Measurements from ENCODE around the gene PLCB1.

The PLCB1 gene

GRCh38 chr20:8667306-8667705 is 535.2 kb downstream of the PLCB1 start:
- no peak for DNase-seq (ENCODE audit: low read depth)
- no peak for TF ChIP-seq CTCF (IDR thresholded peaks at IDR 0.05; ENCODE audit: low read depth, low read length, missing control alignments)
- no peak overlapping the region for H3K4me3 ChIP-seq (ENCODE audit: low read depth, low read length)

DNA sequence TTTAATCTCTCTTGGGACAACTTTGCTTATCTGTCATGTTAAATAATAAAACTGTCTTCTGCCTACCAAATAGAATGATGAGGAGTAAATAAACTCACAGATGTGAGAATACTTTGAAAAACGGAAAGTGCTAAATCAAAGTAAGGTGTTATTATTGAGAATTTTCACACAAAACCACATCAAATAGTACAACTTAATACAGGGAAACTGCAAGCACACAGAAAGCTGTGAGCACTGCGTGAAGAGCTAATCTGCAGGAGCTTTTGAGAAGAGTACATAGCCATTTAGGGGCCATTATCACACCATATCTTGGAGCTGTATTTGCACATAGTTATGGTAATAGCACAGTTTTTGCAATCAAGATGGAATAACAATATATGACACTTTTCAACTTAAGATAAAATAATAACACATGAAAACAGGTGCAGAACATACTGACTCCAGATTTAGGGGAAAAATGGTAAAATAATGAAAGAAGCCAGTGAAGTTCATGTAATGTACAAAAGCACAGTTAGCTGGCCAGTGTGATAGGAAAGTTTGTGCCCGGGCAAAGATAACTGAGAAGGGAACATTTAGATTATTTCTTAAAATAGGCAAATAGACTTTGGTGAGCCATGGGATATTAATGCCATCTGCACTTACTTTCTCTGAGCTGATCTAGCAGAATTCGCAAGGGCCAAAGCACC is 538.3 kb downstream of the PLCB1 start:
- TF ChIP-seq CTCF (IDR thresholded peaks at IDR 0.05; ENCODE audit: low read depth, low read length, missing control alignments) = no peak
- DNase-seq (ENCODE audit: low read depth) = no peak
- no peak overlapping the region for H3K4me3 ChIP-seq (ENCODE audit: low read depth, low read length)

GRCh38 chr20:8670893-8671215 is 538.8 kb downstream of the PLCB1 start:
- no peak overlapping the region for H3K4me3 ChIP-seq (ENCODE audit: low read depth, low read length)
- TF ChIP-seq CTCF (IDR thresholded peaks at IDR 0.05; ENCODE audit: low read depth, low read length, missing control alignments) = no peak

GRCh38 chr20:8671370-8671961 is 539.4 kb downstream of the PLCB1 start:
- H3K4me3 ChIP-seq (ENCODE audit: low read depth, low read length) = no peak overlapping the region
- no peak for TF ChIP-seq CTCF (IDR thresholded peaks at IDR 0.05; ENCODE audit: low read depth, low read length, missing control alignments)
- no peak for DNase-seq (ENCODE audit: low read depth)

More at GRCh38 chr20:8670893-8671215, 538.8 kb downstream of the PLCB1 start:
- no peak for DNase-seq (ENCODE audit: low read depth)

- no peak for TF ChIP-seq CTCF (IDR thresholded peaks at IDR 0.05; ENCODE audit: low read depth, low read length, missing control alignments)
- no peak overlapping the region for H3K4me3 ChIP-seq (ENCODE audit: low read depth, low read length)
- DNase-seq (ENCODE audit: low read depth) = no peak
These were observed 541.0 kb downstream of the PLCB1 start for GRCh38 chr20:8673116-8673515.

- no peak for DNase-seq (ENCODE audit: low read depth)
- H3K4me3 ChIP-seq (ENCODE audit: low read depth, low read length) = no peak overlapping the region
- no peak for TF ChIP-seq CTCF (IDR thresholded peaks at IDR 0.05; ENCODE audit: low read depth, low read length, missing control alignments)
These were observed 543.8 kb downstream of the PLCB1 start for GRCh38 chr20:8675896-8676295.
